Type B pancreatic cell (in vitro differentiated cells): ENCODE results near the gene METTL15. TPM values are rescaled to one million over a fixed set of nuclear protein-coding genes. Genes with fewer than 3 reads are reported as not detected.
"Not testable (repeated sequence)": the region's sequence is repeated elsewhere in the genome, so short reads cannot be mapped to it uniquely, and the experiment has no call there.

Source experiments
- DNase-seq: peaks from one replicate; pipeline ENCODE4 v3.0.0; 2021; ENCODE audit warnings: mixed read lengths; ENCODE audit not compliant: unreplicated experiment; ENCODE audit errors: extremely low spot score
- H3K27ac Mint-ChIP-seq: 2 replicates; pipeline ENCODE4 v1.8.0; 2021; ENCODE audit warnings: mild to moderate bottlenecking, mixed read lengths
- H3K27me3 Mint-ChIP-seq: 2 replicates; pipeline ENCODE4 v1.8.0; 2021; ENCODE audit warnings: mixed read lengths
- H3K36me3 Mint-ChIP-seq: 2 replicates; pipeline ENCODE4 v1.8.0; 2021; ENCODE audit warnings: mixed read lengths
- H3K4me1 Mint-ChIP-seq: one replicate; pipeline ENCODE4 v1.8.0; 2021; ENCODE audit warnings: mixed read lengths; ENCODE audit not compliant: unreplicated experiment
- H3K4me3 Mint-ChIP-seq: 2 replicates; pipeline ENCODE4 v1.8.0; 2021; ENCODE audit warnings: mild to moderate bottlenecking, mixed read lengths
- H3K9me3 Mint-ChIP-seq: 2 replicates; pipeline ENCODE4 v1.8.0; 2021; ENCODE audit warnings: mixed read lengths
- CTCF ChIP-seq: fragments of 200-600 bp; sonication (generic); conservative IDR thresholded peaks from 2 replicates; pipeline ENCODE4 v1.5.0; 2021; ENCODE audit warnings: antibody characterized with exemption, mild to moderate bottlenecking
- total RNA-seq: library from RNA; stranded (reverse); gene quantifications from 2 replicates; pipeline ENCODE4 v1.2.1, GENCODE V29; 2021; ENCODE audit warnings: low replicate concordance

Gene METTL15
- total RNA-seq, 1 donor from 2014 or later: 13.4 TPM

GRCh38 chr11:28274216-28274615 lies 166.0 kb downstream of the METTL15 start:
- Mint-ChIP-seq H3K27ac (no peak overlapping the region), H3K9me3 (no peaks in the 10 kb centered on the region), H3K4me3 (no peak overlapping the region), H3K4me1 (no peaks in the 10 kb centered on the region), H3K27me3 (no peaks in the 10 kb centered on the region), H3K36me3 (peaks cover 6% of the 10 kb centered on the region)
- DNase-seq: no peak
- TF ChIP-seq CTCF: no peak

GRCh38 chr11:28284196-28284595 lies 176.0 kb downstream of the METTL15 start:
- no peaks in the 10 kb centered on the region for H3K36me3 Mint-ChIP-seq
- no peaks in the 10 kb centered on the region for H3K9me3 Mint-ChIP-seq
- no peaks in the 10 kb centered on the region for H3K27me3 Mint-ChIP-seq
- no peak overlapping the region for H3K4me3 Mint-ChIP-seq
- TF ChIP-seq CTCF: no peak
- no peak for DNase-seq
- no peaks in the 10 kb centered on the region for H3K4me1 Mint-ChIP-seq
- no peak overlapping the region for H3K27ac Mint-ChIP-seq

GRCh38 chr11:28289444-28289843 lies 181.3 kb downstream of the METTL15 start:
- Mint-ChIP-seq H3K9me3 (no peaks in the 10 kb centered on the region), H3K36me3 (peaks cover 3% of the 10 kb centered on the region), H3K27me3 (no peaks in the 10 kb centered on the region), H3K4me3 (no peak overlapping the region), H3K4me1 (no peaks in the 10 kb centered on the region), H3K27ac (no peak overlapping the region)
- no peak for TF ChIP-seq CTCF
- no peak for DNase-seq

GRCh38 chr11:28290995-28291394 lies 182.8 kb downstream of the METTL15 start:
- not testable (repeated sequence) for H3K9me3 Mint-ChIP-seq, H3K27me3 Mint-ChIP-seq, H3K4me3 Mint-ChIP-seq, H3K27ac Mint-ChIP-seq, DNase-seq, H3K36me3 Mint-ChIP-seq, H3K4me1 Mint-ChIP-seq

- Mint-ChIP-seq H3K9me3 (no peaks in the 10 kb centered on the region), H3K4me3 (no peak overlapping the region), H3K27ac (no peak overlapping the region), H3K4me1 (no peaks in the 10 kb centered on the region), H3K36me3 (peaks cover 11% of the 10 kb centered on the region), H3K27me3 (no peaks in the 10 kb centered on the region)
- DNase-seq: no peak
- TF ChIP-seq CTCF: no peak
These were observed 188.2 kb downstream of the METTL15 start for GRCh38 chr11:28296426-28296825.

- H3K4me1 Mint-ChIP-seq: no peaks in the 10 kb centered on the region
- TF ChIP-seq CTCF: no peak
- H3K9me3 Mint-ChIP-seq: no peaks in the 10 kb centered on the region
- no peak overlapping the region for H3K27ac Mint-ChIP-seq
- peaks cover 15% of the 10 kb centered on the region for H3K36me3 Mint-ChIP-seq
- H3K27me3 Mint-ChIP-seq: no peaks in the 10 kb centered on the region
- no peak for DNase-seq
- H3K4me3 Mint-ChIP-seq: no peak overlapping the region
These were observed 190.0 kb downstream of the METTL15 start for GRCh38 chr11:28298209-28298608.
